Activated naive CD4-positive, alpha-beta T cell (primary cell): ENCODE results near the gene OR56B1.
"Not testable (repeated sequence)": the region's sequence is repeated elsewhere in the genome, so short reads cannot be mapped to it uniquely, and the experiment has no call there.

Experiments
- DNase-seq, 4 experiments: peaks; one replicate each; lab custom pipeline; 2025; lab: John Stamatoyannopoulos, UW

Gene OR56B1, protein sequence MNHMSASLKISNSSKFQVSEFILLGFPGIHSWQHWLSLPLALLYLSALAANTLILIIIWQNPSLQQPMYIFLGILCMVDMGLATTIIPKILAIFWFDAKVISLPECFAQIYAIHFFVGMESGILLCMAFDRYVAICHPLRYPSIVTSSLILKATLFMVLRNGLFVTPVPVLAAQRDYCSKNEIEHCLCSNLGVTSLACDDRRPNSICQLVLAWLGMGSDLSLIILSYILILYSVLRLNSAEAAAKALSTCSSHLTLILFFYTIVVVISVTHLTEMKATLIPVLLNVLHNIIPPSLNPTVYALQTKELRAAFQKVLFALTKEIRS

DNA sequence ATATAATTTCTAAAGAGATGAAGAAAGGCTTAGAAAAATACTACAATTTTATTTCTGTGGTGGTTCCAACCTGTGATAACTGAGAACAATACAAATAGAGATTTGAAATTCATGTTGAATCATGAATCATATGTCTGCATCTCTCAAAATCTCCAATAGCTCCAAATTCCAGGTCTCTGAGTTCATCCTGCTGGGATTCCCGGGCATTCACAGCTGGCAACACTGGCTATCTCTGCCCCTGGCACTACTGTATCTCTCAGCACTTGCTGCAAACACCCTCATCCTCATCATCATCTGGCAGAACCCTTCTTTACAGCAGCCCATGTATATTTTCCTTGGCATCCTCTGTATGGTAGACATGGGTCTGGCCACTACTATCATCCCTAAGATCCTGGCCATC lies at the start of gene OR56B1:
TSS of gene OR56B1 (plus strand) at position 53 of the 400 bp plus-strand sequence. CDS start at position 122, 69 bp downstream.
- no peak for DNase-seq

DNA sequence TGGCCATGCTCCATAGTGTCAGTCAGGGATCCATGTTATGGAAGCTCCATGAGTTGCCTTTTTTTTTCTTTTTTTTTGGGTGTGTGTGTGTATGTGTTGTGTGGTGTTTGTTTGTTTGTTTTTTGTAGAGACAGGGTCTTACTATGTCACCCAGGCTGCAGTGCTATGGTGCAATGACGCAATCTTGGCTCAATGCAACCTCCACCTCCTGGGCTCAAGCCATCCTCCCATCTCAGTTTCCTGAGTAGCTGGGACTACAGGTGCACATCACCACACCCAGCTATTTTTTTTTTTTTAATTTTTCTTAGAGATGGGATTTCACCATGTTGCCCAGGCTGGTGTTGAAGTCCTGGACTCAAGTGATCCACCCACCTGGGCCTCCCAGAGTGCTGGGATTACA lies 47.8 kb upstream of the OR56B1 start:
- no peak for DNase-seq

DNA sequence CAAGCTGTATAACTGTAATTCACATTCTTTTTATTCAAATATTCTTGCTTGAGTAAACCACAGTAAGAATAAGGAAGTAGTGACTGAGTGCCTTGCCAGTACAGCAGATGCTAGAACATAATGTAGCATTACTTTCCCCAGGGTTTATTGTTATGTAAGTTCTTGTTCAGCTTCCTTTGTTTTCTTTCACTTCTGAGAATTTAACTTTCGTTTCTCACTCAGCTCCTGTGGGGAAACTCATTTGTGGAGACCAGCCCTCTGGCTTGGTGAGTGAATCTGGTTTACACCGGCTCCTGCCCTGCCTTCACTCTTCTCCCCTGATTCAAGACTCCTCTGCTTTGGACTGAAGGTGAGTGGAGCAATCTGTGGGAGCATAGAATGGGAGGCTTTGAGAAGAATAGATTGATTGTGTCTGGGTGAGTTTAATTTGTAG lies 46.7 kb upstream of the OR56B1 start, which contains the start of gene TRIM22:
TSS of gene TRIM22 (plus strand) at position 240 of the 433 bp plus-strand sequence. CDS start 6,443 bp downstream, outside the sequence.
- peak in 2 of 4 experiments; percentile 32 to 49 for DNase-seq

DNA sequence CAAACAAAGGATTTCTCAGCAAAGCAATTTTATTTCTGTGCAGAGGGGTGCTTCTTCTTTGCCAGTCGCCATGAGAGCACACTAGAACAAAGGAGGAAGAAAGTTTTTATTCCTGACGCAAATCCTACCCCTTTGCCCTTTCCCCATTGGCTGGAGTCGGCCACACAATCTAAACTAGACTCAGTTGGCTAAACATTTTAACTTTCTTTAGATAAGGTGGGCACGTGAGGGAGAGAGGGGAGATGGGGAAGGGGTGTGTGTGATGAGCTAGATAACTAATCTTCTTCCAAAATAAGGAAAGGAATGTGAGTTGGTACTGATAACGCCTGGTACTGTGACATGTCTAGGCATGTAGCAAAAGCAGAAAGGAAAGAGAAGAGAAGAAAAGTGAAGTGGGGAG lies 46.0 kb upstream of the OR56B1 start:
- no peak for DNase-seq

DNA sequence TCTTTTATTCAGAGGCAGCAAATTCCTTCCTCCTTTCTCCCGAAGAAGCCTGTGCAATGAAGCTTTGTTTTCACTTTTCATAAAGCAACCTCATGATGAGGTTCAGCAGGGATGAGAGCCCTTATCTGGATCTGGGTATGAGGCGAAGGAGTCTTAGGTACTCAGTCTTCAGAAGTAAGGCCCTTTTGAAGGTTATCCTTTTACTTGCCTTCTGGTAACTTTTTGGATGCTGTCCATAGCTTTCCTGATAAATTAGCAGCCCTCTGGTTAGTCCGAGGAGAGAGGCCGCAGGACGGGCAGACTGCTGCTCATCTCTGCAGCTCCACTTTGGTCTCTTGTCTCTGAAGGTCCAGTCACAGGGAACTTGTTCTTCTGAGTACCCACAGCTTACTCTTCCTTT lies 45.5 kb upstream of the OR56B1 start:
- DNase-seq, result no peak

DNA sequence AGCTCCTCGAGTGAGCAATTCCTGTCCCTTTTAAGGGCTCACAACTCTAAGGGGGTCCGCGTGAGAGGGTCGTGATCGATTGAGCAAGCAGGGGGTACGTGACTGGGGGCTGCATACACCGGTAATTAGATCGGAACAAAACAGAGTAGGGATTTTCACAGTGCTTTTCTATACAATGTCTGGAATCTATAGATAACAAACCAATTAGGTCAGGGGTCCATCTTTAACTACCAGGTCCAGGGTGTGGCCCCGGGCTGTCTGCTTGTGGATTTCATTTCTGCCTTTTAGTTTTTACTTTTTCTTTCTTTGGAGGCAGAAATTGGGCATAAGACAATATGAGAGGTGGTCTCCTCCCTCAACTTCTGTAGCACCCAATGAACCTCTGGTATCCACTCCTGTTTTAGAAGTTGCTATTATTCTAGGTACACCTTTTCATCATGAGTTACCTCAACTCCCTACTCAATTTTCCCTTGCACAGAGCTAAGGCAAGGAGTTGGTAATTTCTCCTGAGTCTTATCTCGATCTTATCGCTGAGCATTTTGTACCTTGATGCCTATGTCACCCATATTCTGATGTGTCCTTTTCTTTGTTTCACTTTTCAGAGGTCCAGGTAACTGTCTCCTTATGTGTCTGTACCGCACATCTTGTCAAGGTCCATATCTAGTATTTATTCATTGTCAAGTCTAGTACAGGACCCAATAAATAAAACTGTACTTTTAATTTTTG lies 44.8 kb upstream of the OR56B1 start:
- DNase-seq, result not testable (repeated sequence)

DNA sequence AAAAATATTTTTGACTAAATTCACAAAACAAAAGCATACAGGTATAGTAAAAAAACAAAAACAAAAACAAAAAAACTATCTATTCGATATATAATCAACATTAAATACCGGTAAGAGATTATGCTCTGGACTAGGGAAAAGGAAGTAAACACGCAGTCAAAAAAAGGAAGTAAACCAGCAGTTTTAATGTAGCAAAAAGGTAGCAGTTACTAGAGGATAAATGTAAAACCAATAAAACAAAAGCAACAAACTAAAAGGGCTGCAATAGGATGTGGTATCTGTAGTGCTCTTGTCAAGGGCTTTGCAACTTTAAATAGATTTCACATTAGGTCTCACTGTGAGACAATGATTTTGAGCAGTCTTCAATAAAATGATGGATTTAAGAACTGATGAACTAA lies 44.3 kb upstream of the OR56B1 start:
- DNase-seq, result no peak

DNA sequence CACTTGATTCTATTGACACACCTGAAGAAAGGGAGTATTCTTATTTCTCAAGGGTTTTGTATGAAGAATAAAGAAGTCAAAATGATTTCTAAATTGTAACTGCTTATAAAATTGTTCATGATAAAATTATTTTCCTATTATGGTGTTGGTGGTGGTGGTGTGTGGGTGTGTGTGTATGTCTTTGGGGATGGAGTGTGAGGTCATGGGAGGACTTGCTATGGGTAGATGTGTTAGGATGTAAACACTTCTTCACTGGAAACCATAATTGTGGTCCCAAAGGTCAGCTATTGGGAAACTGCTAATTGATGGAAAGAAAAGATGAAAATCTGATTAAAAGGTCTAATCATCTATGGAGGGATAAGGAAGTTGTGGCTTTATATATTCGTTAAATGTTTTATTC lies 41.6 kb upstream of the OR56B1 start:
- DNase-seq, result no peak

DNA sequence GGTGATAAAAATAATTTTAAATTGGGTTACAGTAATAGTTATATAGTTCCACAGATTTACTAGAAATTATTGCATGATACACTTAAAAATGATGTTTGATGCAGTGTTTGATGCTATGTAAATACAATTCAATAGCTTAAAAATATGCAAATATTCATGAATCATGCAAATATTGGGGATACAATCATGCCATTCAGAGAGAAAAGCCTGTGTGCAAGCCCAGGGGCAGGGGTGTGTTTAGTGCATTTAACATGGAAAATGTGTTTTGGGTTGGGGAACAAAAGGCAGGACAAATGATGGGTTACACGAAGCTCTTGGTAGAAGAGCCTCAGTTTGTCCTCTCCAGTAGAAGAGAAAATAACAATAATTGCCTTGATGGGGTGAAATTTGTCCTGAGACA lies 40.7 kb upstream of the OR56B1 start:
- DNase-seq, result no peak

DNA sequence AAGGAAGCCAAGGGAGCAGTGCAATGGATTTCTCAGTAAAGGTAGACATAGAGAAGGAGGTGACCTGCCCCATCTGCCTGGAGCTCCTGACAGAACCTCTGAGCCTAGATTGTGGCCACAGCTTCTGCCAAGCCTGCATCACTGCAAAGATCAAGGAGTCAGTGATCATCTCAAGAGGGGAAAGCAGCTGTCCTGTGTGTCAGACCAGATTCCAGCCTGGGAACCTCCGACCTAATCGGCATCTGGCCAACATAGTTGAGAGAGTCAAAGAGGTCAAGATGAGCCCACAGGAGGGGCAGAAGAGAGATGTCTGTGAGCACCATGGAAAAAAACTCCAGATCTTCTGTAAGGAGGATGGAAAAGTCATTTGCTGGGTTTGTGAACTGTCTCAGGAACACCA lies 40.0 kb upstream of the OR56B1 start:
- DNase-seq, result no peak

DNA sequence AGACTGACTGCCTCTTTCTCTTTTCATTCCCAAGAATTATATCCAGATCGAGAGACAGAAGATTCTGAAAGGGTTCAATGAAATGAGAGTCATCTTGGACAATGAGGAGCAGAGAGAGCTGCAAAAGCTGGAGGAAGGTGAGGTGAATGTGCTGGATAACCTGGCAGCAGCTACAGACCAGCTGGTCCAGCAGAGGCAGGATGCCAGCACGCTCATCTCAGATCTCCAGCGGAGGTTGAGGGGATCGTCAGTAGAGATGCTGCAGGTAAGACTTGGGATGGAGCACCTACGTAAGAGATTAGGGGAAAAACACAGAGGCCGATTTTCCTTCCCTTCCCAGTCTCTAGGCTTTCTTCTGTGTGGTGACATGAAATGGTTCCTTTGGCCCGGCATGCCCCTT lies 38.0 kb upstream of the OR56B1 start:
- DNase-seq, result no peak

DNA sequence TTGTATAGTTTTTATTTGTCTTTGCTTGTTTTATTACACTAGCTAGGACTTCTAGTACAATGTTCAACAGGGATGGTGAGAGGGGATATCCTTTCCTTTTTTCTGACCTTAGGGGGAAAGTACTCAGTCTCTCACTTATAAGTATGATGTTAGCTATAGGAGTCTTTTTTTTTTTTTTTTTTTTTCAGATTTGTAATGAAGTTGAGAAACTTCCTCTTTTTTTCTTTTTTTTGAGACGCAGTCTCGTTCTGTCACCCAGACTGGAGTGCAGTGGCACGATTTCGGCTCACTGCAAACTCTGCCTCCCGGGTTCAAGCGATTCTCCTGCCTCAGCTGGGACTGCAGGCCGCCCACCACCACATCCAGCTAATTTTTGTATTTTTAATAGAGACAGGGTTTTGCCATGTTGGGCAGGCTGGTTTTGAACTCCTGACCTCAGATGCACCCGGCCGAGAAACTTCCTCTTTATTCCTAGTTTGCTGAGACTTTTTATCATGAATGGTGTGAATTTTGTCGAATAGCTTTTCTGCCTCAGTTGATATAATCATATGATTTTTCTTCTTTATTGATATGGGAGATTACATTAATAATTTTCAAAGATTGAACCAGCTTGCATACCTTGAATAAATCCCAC lies 35.7 kb upstream of the OR56B1 start:
- no peak for DNase-seq

DNA sequence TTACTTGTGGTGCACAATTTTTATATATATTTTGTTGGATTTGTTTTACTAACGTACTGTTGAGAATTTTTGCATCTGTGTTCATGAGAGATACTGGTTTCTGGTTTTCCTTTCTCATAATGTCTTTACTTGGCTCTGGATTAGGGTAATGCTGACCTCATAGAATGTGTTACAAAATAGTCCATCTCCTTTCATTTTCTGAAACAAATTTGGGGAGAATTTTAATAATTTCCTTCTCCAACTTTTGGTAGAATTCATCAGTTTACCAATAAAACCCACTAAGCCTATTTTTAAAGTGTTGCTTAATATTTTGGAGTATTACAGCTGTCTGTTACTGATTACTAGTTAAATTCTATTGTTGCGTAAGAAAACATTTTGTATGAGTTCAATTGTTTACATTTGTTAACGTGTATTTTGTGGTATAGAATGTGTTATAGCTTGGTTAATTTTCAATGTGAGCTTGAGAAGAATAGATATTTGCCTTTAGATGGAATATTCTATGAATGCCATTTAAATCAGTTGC lies 35.1 kb upstream of the OR56B1 start:
- DNase-seq, result no peak

DNA sequence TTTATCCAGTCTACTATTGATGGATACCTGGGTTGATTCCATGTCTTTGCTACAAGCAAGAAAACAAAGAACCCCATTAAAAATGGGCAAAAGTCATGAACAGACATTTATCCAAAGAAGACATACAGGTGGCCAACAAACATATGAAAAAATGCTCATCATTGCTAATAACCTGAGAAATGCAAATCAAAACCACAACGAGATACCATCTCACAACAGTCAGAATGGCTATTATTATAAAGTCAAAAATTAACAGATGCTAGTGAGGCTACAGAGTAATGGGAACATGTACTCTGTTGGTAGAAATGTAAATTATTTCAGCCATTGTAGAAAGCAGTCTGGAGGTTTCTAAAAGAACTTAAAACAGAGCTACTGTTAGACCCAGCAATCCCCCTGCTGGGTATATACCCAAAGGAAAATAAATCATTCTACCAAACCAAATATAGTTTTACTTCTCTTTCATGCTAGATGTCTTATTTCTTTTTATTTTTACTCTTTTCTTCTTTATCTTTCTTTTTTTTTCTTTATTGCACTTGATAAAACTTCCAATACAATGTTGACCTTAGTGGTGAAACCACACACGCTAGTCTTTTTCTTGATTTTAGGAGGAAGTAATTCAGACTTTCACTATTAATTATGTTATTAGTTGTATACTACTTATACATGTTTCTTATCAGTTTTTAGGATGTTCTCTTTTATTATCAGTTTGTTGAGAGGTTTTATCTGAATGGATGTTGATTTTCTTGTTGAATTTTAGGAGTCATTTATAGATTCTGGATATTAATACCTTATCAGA lies 32.3 kb upstream of the OR56B1 start:
- no peak for DNase-seq

DNA sequence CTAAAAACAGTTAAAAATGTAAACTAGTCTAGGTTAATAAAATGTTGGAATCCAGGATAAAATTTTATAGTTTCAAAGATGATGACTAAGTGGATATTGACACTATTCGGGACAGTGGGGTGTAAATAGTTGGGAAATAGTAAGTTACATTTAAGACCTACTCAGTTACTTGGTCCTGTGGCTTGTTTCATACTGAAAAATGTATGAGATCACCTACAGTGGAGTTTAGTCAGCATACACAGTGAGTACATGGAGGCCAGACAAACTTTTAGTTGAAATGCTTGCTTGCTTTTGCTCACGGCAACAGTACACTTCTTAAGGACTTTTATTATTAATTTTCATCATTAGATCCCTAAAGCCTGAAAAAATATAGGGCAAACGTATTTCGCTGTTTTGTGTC lies 30.6 kb upstream of the OR56B1 start:
- no peak for DNase-seq

DNA sequence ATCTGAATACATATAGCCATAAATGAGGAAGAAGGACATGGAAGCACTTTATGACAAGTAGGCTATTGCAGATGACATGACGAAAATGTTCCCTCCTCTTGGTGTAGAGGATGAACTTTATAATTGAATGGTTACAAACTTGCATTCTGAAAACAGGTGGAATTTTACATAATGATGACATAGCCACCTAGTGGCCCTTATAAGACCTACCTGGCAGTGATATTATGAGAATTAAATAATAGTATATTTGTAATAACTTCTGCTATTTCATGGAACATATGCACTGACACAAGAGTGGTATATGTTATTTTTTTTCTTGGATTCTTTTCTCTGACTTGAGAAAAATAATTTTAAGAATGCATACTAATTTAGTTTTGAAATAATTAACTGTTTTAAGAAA lies 23.7 kb upstream of the OR56B1 start:
- DNase-seq, result no peak

DNA sequence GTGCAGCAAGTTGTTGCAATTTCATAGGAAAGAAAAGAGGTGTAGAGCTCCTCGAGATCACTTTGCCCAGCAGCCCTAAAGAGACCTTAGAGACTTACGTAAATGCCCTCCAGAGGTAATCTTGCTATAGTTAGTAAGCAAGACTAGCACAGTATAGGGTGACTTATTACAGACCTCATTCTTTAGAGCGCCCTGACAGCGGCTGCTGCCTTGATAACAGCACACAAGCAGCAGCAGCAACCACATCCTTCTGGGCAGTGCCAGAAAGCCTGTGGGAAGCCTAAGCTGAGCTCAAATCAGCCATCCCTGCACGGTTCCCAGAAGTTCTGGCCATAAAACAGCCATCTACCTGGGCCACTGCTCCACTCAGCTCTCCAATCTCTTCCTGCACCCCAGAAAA lies 22.6 kb upstream of the OR56B1 start:
- DNase-seq, result no peak

DNA sequence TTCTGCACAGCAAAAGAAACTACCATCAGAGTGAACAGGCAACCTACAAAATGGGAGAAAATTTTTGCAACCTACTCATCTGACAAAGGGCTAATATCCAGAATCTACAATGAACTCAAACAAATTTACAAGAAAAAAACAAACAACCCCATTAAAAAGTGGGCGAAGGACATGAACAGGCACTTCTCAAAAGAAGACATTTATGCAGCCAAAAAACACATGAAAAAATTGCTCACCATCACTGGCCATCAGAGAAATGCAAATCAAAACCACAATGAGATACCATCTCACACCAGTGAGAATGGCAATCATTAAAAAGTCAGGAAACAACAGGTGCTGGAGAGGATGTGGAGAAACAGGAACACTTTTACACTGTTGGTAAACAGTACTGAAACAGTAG lies 19.7 kb upstream of the OR56B1 start:
- DNase-seq, result not testable (repeated sequence)

DNA sequence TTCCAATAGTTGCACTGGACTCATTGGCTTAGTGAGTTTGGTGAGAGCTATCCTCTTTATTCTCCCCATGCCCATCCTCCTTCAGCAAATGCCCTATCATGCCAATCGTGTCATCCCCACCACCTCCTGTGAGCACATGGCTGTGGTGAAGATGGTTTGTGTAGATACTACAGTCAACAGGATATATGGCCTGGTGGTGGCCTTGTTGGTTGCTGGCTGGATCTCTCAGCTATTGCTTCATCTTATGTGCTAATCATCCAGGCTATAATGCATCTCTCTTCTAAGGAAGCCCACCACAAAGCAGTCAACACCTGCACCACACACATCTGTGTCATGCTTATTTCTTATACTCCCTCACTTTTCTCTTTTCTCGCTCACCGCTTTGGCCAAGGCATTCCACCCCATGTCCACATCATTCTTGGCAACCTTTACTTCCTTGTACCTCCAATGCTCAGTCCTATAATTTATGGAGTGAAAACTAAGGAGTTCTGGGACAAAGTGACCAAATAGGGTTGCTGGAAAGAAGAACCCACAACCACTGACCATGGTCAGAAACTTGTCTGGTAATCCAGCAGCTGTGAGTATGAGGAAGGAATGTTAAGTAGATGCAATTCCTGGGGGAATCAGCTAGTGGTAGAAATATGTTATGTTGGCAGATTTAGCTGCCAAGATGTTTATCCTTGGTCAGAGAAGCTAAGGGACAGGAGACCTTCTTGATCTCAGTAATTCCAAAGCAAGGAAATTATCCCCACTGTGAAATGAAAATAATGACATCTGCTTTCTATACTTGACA lies 16.3 kb upstream of the OR56B1 start:
- DNase-seq, result no peak

DNA sequence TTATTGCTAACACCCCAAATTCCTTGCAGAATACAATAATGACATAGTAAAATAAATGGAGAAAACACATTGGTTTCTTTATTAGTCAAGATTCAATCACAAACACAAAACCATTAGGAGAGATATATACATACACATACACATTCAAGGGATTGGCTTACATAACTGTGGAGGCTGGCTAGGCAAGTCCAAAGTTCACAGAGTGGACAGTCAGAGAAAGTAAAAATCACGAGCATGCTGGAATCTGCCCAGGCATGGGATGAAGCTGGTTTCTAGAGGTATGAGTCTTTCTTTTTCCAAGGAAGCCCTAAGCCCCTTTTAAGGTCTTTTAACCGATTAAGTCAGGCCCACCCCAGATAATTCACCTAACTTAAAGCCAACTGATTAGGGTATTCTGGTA lies 13.6 kb upstream of the OR56B1 start:
- DNase-seq, result no peak

DNA sequence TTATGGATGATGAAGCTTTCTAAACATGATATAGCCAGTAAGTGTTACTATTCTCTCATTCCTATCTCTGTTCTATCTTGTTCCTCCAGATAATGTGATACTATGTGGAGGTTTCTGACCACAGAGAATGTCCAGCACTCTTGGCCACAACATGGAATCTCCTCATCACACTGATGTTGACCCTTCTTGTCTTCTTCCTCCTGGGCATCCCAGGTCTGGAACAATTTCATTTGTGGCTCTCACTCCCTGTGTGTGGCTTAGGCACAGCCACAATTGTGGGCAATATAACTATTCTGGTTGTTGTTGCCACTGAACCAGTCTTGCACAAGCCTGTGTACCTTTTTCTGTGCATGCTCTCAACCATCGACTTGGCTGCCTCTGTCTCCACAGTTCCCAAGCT lies 9.9 kb upstream of the OR56B1 start:
- DNase-seq, result no peak
